NB4 (cell line): ENCODE measurements around the gene POGK.

Experiments used
- DNase-seq: peaks from one replicate; pipeline ENCODE4 v3.0.0; 2010; ENCODE audit warnings: low read depth
- H3K4me3 ChIP-seq: one replicate; pipeline ENCODE4 v1.5.1; 2011; ENCODE audit warnings: mild to moderate bottlenecking, low read depth, low read length, moderate library complexity
- CTCF ChIP-seq: IDR thresholded peaks from one replicate; pipeline ENCODE4 v1.5.1; 2012; ENCODE audit warnings: low read depth, low read length
- MYC ChIP-seq: IDR thresholded peaks from 2 replicates; pipeline ENCODE4 v1.6.1; 2011; ENCODE audit warnings: low read depth, low read length
- POLR2A ChIP-seq: IDR thresholded peaks from 2 replicates; pipeline ENCODE4 v1.6.1; 2011; ENCODE audit warnings: mild to moderate bottlenecking; ENCODE audit not compliant: insufficient read length; ENCODE audit errors: extremely low read depth
- TF ChIP-seq, protein P1 (sequence below): IDR thresholded peaks from 2 replicates; pipeline ENCODE4 v1.6.1; 2011; ENCODE audit warnings: low read depth, low read length

The POGK gene

GRCh38 chr1:166840309-166841274 lies 1.3 kb downstream of the POGK start:
- peak overlapping the region; percentile 68 for H3K4me3 ChIP-seq
- no peak for DNase-seq
- TF ChIP-seq POLR2A (no peak), CTCF (no peak), MYC (no peak)
- TF ChIP-seq, protein P1, sequence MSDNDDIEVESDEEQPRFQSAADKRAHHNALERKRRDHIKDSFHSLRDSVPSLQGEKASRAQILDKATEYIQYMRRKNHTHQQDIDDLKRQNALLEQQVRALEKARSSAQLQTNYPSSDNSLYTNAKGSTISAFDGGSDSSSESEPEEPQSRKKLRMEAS = no peak

DNA sequence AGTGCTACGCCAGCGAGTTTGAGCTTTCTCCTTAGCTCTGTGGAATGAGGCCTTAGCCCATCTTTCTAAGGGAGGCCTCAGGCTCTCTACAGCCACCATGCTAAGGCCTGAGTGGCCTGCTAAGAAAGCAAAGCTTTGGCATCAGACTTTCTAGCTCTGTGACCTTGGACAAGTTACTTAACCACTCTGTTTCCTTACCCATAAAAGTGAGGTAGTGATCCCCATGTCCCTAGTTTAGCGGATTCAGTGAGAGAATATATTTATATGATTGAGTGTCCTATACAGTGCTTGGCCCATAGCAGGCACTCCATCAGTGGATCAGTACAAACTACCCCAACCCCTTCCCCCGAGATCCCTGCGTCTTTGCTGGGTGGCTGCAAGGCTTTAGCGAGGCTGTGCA lies 4.0 kb downstream of the POGK start:
- TF ChIP-seq MYC (no peak), CTCF (no peak), POLR2A (no peak)
- TF ChIP-seq, protein P1 = no peak
- H3K4me3 ChIP-seq = no peak overlapping the region
- DNase-seq = no peak

DNA sequence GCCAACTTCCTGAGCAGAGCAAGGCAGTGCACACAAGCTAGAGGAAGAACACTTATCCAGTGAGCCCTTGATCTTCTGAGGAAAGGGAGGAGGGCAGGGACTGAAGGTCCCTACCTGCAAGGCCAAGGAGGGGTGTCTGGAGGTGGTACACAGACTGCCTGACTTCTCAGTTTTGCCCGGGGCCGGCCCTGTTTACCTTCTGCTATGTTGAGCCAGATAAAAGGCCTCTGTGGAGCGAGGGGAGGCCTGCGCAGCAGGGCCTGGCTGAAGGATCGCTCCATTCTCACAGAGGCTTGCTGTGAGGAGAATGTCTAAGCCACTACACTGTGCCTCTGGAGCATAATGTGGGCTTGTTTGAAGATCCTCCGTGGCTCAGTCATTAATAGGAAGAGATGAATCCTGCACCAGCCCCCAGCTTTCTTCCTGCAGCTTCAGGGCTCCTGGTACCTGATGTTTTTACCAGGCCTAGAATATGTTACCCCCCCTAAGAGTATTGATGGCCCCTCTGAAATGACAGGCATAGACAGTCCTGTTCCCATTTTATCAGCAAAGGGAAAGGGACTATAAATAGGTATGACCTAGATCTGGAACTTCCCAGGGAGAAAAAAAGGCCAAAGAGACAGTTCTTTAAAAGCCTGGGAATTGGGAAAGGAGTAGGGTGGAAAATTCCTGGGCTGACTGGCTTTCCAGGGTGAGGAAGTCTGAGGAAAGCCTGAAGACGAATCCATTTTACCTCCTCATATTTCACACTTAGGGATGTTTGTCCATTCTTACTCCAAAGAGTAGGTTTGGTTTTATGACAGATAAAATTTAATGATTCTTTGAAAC lies 4.7 kb downstream of the POGK start:
- DNase-seq = no peak
- TF ChIP-seq, protein P1 = no peak
- no peak for TF ChIP-seq CTCF
- TF ChIP-seq MYC = no peak
- no peak for TF ChIP-seq POLR2A
- H3K4me3 ChIP-seq = no peak overlapping the region

DNA sequence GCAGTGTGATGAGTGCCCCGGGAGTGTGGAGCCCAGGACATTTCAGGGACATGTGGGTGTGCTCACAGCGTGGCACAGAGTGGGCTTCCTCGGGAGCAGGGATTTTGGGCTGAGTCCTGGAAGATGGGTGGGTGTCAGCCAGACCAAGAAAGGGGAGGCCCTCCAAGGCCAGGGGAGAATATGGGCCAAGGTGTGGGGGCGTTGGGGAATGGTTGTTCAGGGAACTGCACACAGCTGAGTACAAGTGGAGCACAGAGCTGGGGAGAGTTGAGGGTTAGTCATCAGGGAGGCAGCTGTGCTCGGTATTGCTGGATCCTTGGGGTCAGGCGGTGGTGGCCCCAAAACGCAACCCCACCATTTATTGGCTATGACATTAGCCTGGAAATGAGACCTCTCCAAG lies 5.5 kb downstream of the POGK start:
- TF ChIP-seq CTCF = no peak
- no peak for TF ChIP-seq MYC
- TF ChIP-seq, protein P1 = no peak
- no peak for TF ChIP-seq POLR2A
- DNase-seq = no peak
- no peak overlapping the region for H3K4me3 ChIP-seq

- TF ChIP-seq, protein P1 = no peak
- TF ChIP-seq POLR2A = no peak
- TF ChIP-seq MYC = no peak
These were observed 8.9 kb downstream of the POGK start for GRCh38 chr1:166848193-166848592.

More at GRCh38 chr1:166848193-166848592, 8.9 kb downstream of the POGK start:
- H3K4me3 ChIP-seq = no peak overlapping the region
- no peak for DNase-seq
